Thyroid gland (tissue), 4 donors: ENCODE results near the gene MROH8. TPM values are rescaled to one million over a fixed set of nuclear protein-coding genes. Genes with fewer than 3 reads are reported as not detected.

Source experiments
- DNase-seq, 2 donors: peaks; one replicate each; pipeline ENCODE4 v3.0.0-alpha.2; 2019
- H3K27ac ChIP-seq, 3 donors: fragments of 200-600 bp; sonication (generic); 1 replicate in 2 of 3; 2 replicates in 1 of 3; pipeline ENCODE4 v1.5.1; 2016 to 2019; ENCODE audit warnings: mild to moderate bottlenecking in 1 of 3, moderate library complexity in 1 of 3
- H3K27me3 ChIP-seq: fragments of 200-600 bp; sonication (generic); one replicate; pipeline ENCODE4 v1.5.1; 2019
- H3K36me3 ChIP-seq, 2 donors: fragments of 200-600 bp; sonication (generic); one replicate each; pipeline ENCODE4 v1.5.1; 2016 to 2019
- H3K4me1 ChIP-seq, 2 donors: fragments of 200-600 bp; sonication (generic); one replicate each; pipeline ENCODE4 v1.5.1; 2017 to 2019
- H3K4me3 ChIP-seq, 3 donors: fragments of 200-600 bp; sonication (generic); replicated peaks in 1 of 3; 1 replicate in 2 of 3; 2 replicates in 1 of 3; pipeline ENCODE4 v1.5.1; 2016; ENCODE audit warnings: mild to moderate bottlenecking in 1 of 3
- H3K9me3 ChIP-seq: fragments of 200-600 bp; sonication (generic); one replicate; pipeline ENCODE4 v1.5.1; 2017
- CTCF ChIP-seq, 6 experiments: fragments of 200-600 bp in 3 of 6; fragments of 450-650 bp in 3 of 6; sonication (generic) in 3 of 6; IDR thresholded peaks; one replicate each; pipeline ENCODE4 v1.5.1; 2016 to 2019; ENCODE audit warnings: antibody characterized with exemption in 6 of 6, mild to moderate bottlenecking in 2 of 6, inconsistent platforms in 1 of 6, moderate library complexity in 1 of 6
- POLR2A ChIP-seq, 2 donors: fragments of 450-650 bp; IDR thresholded peaks; one replicate each; pipeline ENCODE4 v1.6.1; 2017; ENCODE audit warnings: antibody characterized with exemption in 2 of 2, mild to moderate bottlenecking in 2 of 2, moderate library complexity in 1 of 2
- WGBS, 2 donors: methylation state at CpG; one replicate each; pipeline ENCODE4 v1.1.5; 2017; 5-methylcytosine and 5-hydroxymethylcytosine counted together
- intact Hi-C: fragments of 100-400 bp; cut with DNase I; formaldehyde crosslinking; loops from one replicate; pipeline ENCODE4 v1.15.1; 2023
- total RNA-seq, 4 donors: library from RNA; depleted of rRNA; stranded (reverse); fragments of >200 nt; gene quantifications; one replicate each; pipeline ENCODE4 v1.2.3, GENCODE V29; 2016

The MROH8 gene
- total RNA-seq, 4 donors from 2014 or later = 2.3 to 7.5 (median 3.4) TPM

- H3K27me3 ChIP-seq = no peaks in the 10 kb centered on the region
- no peak for DNase-seq
- peaks cover 5 to 11% of the 10 kb centered on the region in 2 donors for H3K4me1 ChIP-seq
- H3K4me3 ChIP-seq = no peak overlapping the region
- intact Hi-C loops = loop anchor here (10.0 kb wide), 2 partner anchors 185 to 345 kb away; no protein-coding TSS in a partner anchor
- WGBS, 2 donors = 70 to 78% methylated on average over 6 of the region's 6 CpGs
- peaks cover 6 to 19% of the 10 kb centered on the region in 2 donors for H3K36me3 ChIP-seq
- no peak overlapping the region for H3K27ac ChIP-seq
- no peaks in the 10 kb centered on the region for H3K9me3 ChIP-seq
- no peak for TF ChIP-seq CTCF (IDR thresholded peaks at IDR 0.05)
- TF ChIP-seq POLR2A (IDR thresholded peaks at IDR 0.05) = no peak
These were observed 10.2 kb upstream of the MROH8 start for GRCh38 chr20:37189416-37190016.

- TF ChIP-seq CTCF (IDR thresholded peaks at IDR 0.05) (no peak), POLR2A (IDR thresholded peaks at IDR 0.05) (no peak)
- intact Hi-C loops = no loop called here
- peaks cover 6 to 24% of the 10 kb centered on the region in 2 donors for H3K36me3 ChIP-seq
- no peaks in the 10 kb centered on the region for H3K27me3 ChIP-seq
- WGBS, 2 donors = 90 to 96% methylated on average over 6 of the region's 7 CpGs
- H3K27ac ChIP-seq = no peak overlapping the region
- no peak overlapping the region for H3K4me3 ChIP-seq
- no peak for DNase-seq
- H3K4me1 ChIP-seq = peaks cover 5 to 13% of the 10 kb centered on the region in 2 donors
- H3K9me3 ChIP-seq = no peaks in the 10 kb centered on the region
These were observed 9.4 kb upstream of the MROH8 start for GRCh38 chr20:37188787-37189186.

GRCh38 chr20:37185686-37186085 is 6.3 kb upstream of the MROH8 start:
- H3K27ac ChIP-seq = no peak overlapping the region
- peaks cover 6 to 24% of the 10 kb centered on the region in 2 donors for H3K36me3 ChIP-seq

GRCh38 chr20:37179683-37180524 is 556 bp upstream of the MROH8 start:
- WGBS, 2 donors = 8% methylated on average over 15 of the region's 15 CpGs
- Histone ChIP-seq H3K9me3 (no peaks in the 10 kb centered on the region), H3K36me3 (peaks cover 0 to 9% of the 10 kb centered on the region in 2 donors), H3K4me1 (peaks cover 15 to 25% of the 10 kb centered on the region in 2 donors), H3K27ac (peak overlapping the region in 2 of 3 donors; percentile 89 to 99), H3K4me3 (peak overlapping the region; percentile 48 to 84 (median 81)), H3K27me3 (no peaks in the 10 kb centered on the region)
- intact Hi-C loops = no loop called here
- DNase-seq = no peak
- TF ChIP-seq POLR2A (IDR thresholded peaks at IDR 0.05) (no peak), CTCF (IDR thresholded peaks at IDR 0.05) (no peak)

More at GRCh38 chr20:37185686-37186085, 6.3 kb upstream of the MROH8 start:
- Histone ChIP-seq H3K4me3 (no peak overlapping the region), H3K9me3 (no peaks in the 10 kb centered on the region), H3K4me1 (peaks cover 4 to 9% of the 10 kb centered on the region in 2 donors), H3K27me3 (no peaks in the 10 kb centered on the region)
- TF ChIP-seq CTCF (IDR thresholded peaks at IDR 0.05) (no peak), POLR2A (IDR thresholded peaks at IDR 0.05) (no peak)
- no peak for DNase-seq
- intact Hi-C loops = no loop called here
- WGBS, 2 donors = 89 to 93% methylated on average over 5 of the region's 5 CpGs

- no peaks in the 10 kb centered on the region for H3K36me3 ChIP-seq
- no peaks in the 10 kb centered on the region for H3K27me3 ChIP-seq
- TF ChIP-seq POLR2A (IDR thresholded peaks at IDR 0.05) (no peak), CTCF (IDR thresholded peaks at IDR 0.05) (no peak)
- H3K27ac ChIP-seq = no peak overlapping the region
- peaks cover 0 to 5% of the 10 kb centered on the region in 2 donors for H3K4me1 ChIP-seq
- H3K4me3 ChIP-seq = no peak overlapping the region
- WGBS, 2 donors = 95 to 97% methylated on average over 4 of the region's 4 CpGs
- no peaks in the 10 kb centered on the region for H3K9me3 ChIP-seq
- intact Hi-C loops = no loop called here
- no peak for DNase-seq
These were observed 6.5 kb downstream of the MROH8 start for GRCh38 chr20:37172836-37173235.
